Left ventricle myocardium superior (tissue), 1 donor: Measurements from ENCODE around the gene AVPI1. TPM values are rescaled to one million over a fixed set of nuclear protein-coding genes. Genes with fewer than 3 reads are reported as not detected.
"Not testable (repeated sequence)": the region's sequence is repeated elsewhere in the genome, so short reads cannot be mapped to it uniquely, and the experiment has no call there.

ENCODE experiments used
- ATAC-seq: fragments of 200-7000 bp; cut with Tn5 transposase; one replicate; pipeline ENCODE4 v1.9.1; 2020; ENCODE audit warnings: mild to moderate bottlenecking, moderate library complexity
- DNase-seq: peaks from one replicate; pipeline ENCODE4 v3.0.0-alpha.2; 2020
- intact Hi-C: fragments of 100-400 bp; cut with micrococcal nuclease; formaldehyde crosslinking; loops from one replicate; pipeline ENCODE4 v1.11.0; 2022
- total RNA-seq: library from RNA; stranded (reverse); fragmentation: NEBNext Ultra II Directional; extraction: Animal tissue kit (Norgen Biotek cat#: 25700); gene quantifications from one replicate; pipeline ENCODE4 v1.2.1, GENCODE V29; 2021
- donor health status: DM: no; HTN: yes; CAD: no; lungs with severe emphysema.

AVPI1 gene
- total RNA-seq, 1 donor from 2014 or later = 8.9 TPM

GRCh38 chr10:97713826-97714400, 26.9 kb upstream of the AVPI1 start:
- ATAC-seq (peak; percentile 78), DNase-seq (peak; percentile 84)
- intact Hi-C loops = no loop called here

GRCh38 chr10:97713339-97713825, 26.3 kb upstream of the AVPI1 start, which contains the start of gene MARVELD1:
Gene MARVELD1 (plus strand): TSS chr10:97713730. CDS start chr10:97713877, 147 bp downstream.
- DNase-seq (peak; percentile 83), ATAC-seq (peak; percentile 53)
- intact Hi-C loops = no loop called here

GRCh38 chr10:97711640-97712572, 24.9 kb upstream of the AVPI1 start:
- intact Hi-C loops = no loop called here
- DNase-seq (no peak), ATAC-seq (no peak)

DNA sequence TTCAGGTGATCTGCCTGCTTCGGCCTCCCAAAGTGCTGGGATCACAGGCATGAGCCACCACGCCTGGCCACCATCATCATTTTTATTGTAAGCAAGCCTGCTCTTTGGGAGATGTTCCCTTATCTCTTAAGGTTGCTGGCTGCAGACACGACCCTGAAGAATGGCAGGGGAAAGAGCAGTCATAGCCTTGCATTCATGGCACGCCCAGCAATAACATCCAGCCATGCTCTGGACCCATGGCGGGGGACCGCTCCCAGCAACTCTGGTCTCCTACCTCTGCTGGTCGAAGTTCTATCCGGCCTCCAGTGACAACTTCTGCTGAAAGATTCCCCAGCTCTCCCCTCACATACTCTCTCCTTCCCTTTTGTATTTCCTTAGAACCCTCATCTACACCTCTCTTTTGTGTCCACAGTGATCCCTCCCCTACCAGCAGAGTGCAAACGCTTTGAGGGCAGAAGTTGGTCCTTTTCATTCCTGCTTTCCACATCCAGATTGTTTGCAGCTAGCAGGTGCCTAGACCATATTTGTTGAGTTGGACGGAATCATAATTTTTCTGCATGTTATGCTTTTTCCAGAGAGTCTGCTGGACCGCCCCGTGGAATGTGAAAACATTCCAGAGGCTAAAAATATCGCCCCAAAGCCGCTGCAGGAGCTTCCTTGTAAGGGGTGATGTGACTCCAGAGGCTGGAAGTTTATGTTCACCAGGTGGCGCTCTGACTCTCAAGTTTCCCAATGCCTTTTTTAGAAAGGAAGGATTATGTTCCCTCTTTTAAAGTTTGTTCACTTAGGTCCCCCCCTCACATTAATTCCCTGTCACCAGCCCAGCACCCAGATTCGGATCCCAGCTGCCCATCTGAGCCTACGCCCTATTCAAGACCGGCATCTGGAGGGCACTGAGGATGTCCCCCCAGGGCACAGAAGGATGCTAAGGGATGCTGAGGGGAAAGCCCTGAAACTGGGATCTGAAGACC, 22.2 kb upstream of the AVPI1 start:
- DNase-seq (peak; percentile 65), ATAC-seq (peak; percentile 28)
- intact Hi-C loops = no loop called here

- DNase-seq = no peak
- intact Hi-C loops = no loop called here
- ATAC-seq = no peak
Observed at GRCh38 chr10:97708167-97708566, 21.1 kb upstream of the AVPI1 start.

DNA sequence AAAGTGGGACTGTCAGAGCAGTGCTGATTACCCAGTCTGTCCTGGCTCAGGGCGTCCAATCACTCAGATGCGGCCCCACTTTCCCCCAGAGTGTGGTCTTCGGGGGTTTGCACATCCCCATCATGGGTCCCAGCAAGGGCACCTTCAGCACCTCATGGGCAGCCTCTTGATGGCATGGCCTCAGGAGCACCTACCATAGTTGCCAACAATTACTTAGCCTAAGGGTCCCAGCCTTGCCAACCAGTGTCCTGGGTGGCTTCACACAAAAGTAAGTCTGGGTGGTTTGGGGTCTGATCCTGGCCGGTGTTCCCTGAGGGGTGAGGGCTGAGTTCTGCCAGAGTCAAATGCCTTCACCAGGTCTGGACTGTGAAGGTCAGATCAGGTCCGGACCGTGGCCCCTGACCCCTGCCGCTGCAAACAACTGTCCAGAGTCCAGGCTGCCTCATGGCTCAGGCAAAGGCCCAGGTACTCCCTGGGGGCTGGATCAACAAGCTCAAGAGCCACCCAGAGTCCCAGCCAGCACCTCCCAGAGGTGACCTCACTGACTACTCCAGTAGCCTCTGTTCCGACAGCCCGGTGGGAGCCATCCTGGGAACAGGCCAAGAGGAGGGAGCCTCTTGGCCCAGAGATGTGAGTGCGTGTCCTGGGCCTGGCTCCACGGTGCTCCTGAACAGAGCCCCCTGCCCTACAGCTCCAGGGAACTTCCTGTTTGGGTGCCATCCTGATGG, 20.3 kb upstream of the AVPI1 start:
- intact Hi-C loops = no loop called here
- no peak for DNase-seq
- ATAC-seq = no peak

- DNase-seq (no peak), ATAC-seq (no peak)
- intact Hi-C loops = no loop called here
Observed at GRCh38 chr10:97705006-97705670, 18.1 kb upstream of the AVPI1 start.

DNA sequence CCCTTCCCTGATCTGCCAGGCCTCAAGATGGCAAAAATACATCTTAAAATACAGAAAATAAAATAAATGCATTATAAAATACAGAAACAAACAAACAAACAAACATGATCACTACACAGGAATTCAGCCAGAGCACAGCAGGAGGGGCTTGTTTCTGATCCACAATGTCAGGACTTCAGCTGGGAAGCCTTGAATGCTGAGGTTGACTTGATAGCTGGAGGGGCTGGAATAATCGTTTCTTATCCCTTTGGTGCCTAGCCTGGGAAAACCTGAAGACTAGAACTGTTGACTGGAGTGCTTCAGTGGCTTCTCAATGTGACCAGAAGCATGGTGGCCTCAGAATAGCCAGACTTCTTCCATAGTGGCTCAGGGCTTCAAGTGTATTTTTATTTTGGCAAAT, 17.3 kb upstream of the AVPI1 start:
- DNase-seq (no peak), ATAC-seq (no peak)
- intact Hi-C loops = no loop called here

DNA sequence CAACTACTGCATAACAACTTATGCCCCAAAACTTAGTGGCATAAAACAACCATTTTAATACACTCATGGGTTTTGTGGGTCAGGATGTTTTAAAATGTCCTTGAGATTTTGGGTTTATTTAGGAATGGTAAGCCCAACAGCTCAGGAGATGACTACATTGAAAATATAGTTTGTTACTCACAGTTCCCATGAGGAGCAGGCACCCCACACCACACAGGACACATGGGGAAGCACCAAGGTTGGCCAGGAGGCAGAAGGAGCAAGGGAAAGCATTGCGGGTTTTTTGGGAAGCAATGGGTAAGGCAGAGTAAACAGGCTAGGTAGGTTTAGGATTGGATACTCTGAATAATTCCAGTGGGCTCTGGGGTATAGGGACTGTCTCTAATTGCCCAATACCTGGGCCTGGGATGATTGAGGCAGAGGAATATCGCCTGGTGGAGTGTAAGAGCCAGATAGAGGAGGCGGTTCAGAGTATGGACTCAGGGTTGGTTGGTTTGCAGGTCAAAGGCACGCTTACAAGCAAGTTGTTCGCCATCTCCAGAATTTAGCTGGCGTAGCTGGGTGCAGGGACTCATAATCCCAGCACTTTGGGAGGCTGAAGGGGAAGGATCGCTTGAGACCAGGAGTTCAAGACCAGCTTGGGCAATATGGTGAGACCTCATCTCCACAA, 16.5 kb upstream of the AVPI1 start:
- intact Hi-C loops = no loop called here
- no peak for ATAC-seq

DNA sequence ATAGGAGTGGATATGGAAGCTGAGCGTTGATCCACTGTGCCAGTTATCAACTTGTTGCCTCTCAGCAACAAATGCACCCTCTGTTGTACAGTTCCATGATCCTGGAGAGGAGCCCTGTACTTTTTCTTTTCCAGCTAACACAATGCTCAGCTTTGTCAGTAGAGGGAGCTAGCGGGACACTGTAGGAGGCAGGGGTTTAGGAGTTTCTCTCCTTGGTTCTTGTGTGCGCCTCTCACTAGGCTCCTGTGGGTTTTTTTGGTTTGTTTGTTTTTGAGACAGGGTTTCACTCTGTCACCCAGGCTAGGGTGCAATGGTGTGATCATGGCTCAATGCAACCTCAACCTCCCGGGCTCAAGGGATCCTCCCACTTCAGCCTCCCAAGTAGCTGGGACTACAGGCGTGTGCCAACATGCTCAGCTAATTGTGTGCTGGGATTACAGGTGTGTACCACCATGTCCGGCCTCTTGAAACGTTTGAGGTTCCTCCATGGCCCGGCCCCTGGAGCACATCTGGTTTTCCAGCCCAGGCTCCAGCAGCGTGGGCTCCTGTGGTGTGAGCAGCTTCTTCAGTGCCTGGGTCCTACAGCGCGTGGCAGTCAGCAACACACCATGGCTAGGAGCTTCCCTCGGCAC, 14.5 kb upstream of the AVPI1 start:
- DNase-seq (no peak), ATAC-seq (peak; percentile 91)
- intact Hi-C loops = no loop called here

More for the DNA sequence above, 16.5 kb upstream of the AVPI1 start:
- no peak for DNase-seq

DNA sequence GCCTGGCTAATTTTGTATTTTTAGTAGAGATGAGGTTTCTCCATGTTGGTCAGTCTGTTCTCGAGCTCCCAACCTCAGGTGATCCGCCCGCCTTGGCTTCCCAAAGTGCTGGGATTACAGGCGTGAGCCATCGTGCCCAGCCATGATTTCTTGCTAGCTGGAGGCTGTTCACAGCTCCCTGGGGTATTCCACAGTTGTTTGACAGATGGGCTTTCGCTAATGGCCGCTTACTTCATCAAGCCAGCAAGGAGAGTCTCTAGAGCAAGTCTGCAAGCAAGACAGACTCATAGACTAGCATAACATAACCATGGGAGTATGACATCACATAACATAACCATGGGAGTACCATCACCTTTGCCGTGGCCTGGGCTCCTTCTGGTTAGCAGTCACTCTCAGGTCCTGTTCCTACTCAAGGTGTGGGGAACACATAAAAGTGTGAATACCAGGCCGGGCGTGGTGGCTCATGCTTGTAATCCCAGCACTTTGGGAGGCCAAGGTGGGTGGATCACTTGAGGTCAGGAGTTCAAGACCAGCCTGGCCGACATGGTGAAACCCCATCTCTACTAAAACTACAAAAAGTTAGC, 11.1 kb upstream of the AVPI1 start:
- intact Hi-C loops, DNase-seq, ATAC-seq: not testable (repeated sequence)

DNA sequence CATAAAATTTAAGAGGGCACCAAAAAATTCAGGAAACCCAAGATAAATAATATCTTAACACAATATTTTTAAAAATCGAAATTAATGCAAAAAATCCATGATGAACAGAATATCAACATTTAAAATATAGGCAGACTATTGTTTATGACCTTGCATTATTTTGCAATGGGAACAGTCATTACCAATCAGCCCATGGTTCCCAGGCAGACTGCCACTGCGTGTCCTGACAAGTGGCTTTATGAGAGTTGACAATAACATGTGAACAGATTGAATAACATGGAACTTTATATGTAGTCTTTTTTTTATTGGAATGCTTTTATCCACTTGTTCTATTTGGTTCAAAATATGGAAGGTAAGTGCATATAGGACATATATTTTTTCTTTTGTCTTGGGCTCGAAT, 3.1 kb upstream of the AVPI1 start:
- intact Hi-C loops = no loop called here
- DNase-seq = no peak

DNA sequence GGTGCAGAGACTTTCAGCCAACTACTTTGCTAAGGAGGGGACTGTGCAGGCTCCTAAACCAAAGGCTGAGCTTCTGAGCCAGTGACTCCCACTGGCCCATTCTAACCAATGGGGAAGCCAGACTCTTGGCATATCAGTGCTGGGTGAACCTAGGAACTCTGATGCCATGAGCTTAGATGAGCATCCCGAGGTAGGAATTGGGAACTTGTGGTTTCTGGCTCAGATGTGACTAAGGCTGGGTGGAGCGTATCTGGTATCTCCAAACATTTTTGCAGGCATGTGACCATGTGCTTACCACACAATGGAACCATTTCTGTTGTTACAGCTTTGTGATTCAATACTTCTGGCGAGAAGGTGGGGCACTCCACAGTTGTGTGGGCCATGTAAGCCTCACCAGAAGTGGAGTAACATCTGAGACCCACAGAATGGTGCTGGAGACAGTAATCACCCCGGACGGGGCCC, 2.5 kb upstream of the AVPI1 start:
- intact Hi-C loops = no loop called here
- ATAC-seq (no peak), DNase-seq (no peak)

More for the DNA sequence above, 3.1 kb upstream of the AVPI1 start:
- no peak for ATAC-seq

GRCh38 chr10:97687785-97688781, 1.0 kb upstream of the AVPI1 start:
- DNase-seq (no peak), ATAC-seq (no peak)
- intact Hi-C loops = no loop called here

GRCh38 chr10:97686301-97686961, 610 bp downstream of the AVPI1 start:
- no peak for DNase-seq
- intact Hi-C loops = no loop called here
- ATAC-seq = peak; percentile 15
